ENCODE measurements around the gene HAGHL.

HAGHL gene

GRCh38 chr16:721765-722540 lies 5.0 kb upstream of the HAGHL start:
- no peak for DNase-seq (ENCODE audit: low spot score)

GRCh38 chr16:722835-723633 lies 3.9 kb upstream of the HAGHL start:
- DNase-seq (ENCODE audit: low spot score) = no peak

DNA sequence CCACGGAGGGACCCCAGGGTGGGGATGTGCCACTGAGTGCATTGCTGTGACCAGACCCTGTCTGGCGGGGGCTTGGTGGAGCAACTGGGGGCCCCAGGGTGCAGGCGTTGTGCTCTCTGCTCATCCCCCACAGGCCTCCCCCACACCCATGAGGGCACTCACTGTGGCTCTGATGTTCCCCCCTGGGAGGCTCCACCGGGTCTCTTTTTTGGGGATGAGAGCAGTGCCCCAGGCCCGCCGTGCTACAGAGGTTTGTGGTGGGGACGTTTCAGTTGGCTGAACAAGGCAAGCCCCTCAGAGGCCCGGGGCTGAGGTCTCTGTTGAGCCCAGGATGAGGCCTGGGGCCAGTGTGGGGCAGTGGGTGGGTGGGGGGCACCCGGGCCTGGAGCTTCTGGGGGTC lies 3.2 kb upstream of the HAGHL start:
- no peak for DNase-seq (ENCODE audit: low spot score)

DNA sequence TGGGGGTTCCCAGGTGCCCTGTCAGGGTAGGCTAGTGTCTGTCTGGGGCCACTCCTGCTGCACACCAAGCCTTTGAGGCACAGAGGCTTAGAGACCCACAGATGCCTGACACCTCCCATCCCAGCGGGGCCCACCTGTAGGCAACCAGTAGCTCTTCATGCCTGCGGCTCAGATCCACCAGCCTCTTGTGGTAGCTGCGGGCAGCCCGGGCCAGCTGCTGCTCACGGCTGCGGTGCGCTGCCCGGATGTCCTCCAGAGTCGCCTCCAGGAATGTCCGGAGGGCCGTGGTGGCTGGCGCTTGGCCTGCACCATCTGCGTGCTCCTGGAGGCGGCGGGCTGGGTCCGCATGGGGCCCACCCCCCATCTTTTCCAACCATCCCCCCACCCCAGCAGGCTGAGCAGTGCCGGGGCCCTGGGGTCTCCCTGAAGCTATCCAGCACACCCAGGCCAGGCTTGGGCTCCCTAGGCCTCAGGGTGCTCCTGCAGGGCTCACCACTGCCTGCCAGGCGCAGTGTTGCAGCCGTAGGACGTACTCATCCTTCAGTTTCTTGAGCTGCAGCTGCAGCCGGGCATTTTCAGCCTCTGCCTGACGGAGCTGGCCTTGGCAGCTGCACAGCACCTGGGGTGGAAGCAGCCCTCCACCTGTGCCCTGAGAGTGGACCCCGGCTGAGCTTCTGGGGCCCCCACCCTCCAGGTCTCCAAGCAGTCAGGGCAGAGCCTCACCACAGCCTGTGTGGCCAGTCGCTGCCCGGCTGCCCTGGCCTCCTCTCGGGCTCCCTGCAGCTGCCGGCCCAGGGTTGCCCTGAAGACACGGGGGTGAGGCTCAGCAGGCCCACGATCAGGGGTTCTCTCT lies 2.5 kb upstream of the HAGHL start:
- DNase-seq (ENCODE audit: low spot score) = no peak

DNA sequence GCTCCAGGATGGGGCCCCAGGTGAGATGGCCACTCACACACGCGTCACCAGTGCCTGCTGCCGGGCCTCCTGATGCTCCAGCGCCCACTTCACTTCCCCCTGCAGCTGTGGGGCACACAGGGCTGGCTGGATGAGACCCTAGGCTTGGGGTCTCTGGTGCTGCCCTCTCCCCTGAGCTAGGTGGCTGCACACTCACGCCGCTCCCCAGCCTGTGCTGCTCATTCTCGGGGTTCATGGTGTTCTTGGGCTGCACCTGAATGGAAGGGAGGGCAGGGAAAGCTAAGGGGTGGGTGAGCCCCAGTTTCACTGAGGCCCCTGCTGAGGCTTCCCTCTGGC lies 1.9 kb upstream of the HAGHL start:
- DNase-seq (ENCODE audit: low spot score) = no peak

GRCh38 chr16:725463-726187 lies 1.3 kb upstream of the HAGHL start:
- DNase-seq (ENCODE audit: low spot score) = no peak

GRCh38 chr16:726188-726437 lies 793 bp upstream of the HAGHL start:
- no peak for DNase-seq (ENCODE audit: low spot score)

GRCh38 chr16:727291-727977 lies 528 bp downstream of the HAGHL start:
- DNase-seq (ENCODE audit: low spot score) = no peak

GRCh38 chr16:728131-728889 lies 1.4 kb downstream of the HAGHL start:
- peak; percentile 91 for DNase-seq (ENCODE audit: low spot score)

DNA sequence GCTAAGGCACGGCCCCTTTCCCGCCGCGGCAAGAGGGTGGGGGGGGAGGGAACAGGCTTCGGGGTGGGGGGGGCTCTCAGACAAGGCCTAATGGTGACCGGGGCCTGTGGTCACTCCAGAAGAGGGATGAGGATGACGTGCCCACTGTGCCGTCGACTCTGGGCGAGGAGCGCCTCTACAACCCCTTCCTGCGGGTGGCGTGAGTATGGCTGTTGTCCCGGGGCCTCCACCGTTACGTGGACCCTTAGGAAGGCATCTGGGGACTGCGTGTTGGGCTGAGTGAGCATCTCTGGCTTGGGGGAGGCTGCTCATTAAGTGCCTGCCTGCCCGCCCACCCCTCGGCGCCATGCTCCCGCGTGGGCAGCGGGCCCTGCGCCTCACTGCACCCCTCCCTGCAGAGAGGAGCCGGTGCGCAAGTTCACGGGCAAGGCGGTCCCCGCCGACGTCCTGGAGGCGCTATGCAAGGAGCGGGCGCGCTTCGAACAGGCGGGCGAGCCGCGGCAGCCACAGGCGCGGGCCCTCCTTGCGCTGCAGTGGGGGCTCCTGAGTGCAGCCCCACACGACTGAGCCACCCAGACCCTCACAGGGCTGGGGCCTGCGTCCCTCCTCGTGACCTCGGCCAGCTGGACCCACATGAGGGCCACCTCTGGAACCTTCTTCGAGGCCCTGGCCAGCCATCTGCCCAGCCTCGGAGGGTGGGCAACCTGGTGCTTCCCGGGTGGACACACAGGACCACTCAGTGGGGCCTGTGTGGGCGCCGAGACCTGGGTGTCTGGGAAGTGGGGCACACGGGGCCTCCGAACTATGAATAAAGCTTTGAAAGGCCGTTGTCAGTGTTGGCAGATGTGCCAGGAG lies 2.2 kb downstream of the HAGHL start:
- no peak for DNase-seq (ENCODE audit: low spot score)

DNA sequence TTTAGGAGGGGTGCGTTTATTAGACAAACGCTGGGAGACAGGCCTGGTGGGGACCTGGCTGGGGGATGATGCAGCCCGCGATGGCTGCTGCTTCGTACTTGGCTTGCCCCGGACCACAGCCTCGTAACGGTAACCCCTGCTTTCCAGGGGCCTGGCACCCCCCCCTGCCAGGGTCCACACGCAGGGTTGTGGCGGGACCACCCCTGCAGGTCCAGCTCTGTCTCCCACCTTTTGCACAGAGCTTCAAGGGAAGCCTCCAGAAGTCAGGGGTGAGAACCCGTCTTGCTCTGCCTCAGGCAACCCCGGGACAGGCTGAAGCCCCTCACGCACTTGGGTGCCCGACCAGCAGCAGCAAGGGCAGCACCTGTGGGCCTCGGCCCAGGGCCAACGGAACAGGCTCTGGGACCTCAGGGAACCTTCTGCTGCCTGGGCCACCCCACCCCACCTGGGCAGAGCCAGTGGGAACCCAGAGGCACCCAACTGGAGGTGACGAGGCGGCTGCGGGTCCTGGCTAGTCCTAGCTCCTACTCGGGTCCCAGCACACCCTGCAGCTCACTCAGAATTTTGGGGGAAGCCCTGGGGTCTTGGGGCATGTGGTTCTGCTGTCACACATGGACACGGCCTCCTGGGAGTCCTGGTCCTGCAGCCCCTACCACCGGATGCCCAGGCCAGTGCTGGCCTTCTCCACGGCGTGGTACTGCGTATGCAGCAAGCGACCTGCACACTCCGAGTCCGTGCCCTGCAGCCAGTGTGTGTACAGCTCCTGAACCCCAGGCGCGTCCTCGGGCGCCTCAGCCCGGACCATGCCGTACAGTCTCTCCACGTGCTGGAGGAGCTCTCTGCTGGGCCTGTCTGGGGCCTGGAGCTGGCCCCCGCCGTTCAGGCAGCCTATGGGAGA lies 3.1 kb downstream of the HAGHL start:
- DNase-seq (ENCODE audit: low spot score) = no peak

DNA sequence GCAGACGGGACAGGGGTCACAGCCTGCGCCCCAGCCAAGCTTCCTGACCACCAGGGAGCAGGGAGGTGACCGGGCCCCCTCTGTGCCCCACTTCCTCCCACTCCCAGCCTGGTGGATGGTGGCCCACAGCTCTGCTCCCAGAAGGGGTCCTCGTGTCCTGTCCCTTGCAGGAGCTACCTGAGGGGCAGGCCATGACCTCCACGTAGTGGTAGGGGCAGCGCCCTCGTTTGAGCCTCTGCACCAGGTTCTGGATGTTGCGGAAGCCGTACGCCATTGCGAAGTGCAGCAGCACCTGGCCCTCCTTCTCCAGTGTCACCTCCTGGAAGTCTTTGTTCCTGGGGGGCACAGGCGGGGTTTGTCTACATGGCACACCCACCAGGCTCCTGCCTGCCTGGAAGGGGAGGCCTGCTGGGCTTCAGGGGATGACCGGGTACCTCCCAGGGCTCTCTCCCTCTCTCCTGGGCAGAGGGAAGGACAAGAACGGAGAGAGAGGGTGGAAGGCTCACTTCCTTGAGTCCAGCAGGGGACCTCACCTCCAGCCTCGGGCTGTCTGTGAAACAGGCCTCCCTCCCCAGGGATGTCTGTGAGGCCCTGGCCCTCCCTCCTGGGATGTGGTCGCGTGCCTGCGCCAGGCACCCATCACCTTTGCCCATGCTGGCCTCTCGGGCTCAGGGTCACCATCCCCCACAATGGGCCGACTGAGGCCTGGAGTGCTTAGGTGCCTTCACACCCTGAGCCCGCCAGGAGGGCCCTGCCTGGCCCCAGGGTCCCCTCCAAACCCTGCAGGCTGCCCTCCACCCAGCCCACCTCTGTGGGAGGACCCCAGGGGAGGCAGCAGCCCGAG lies 4.0 kb downstream of the HAGHL start:
- DNase-seq (ENCODE audit: low spot score) = no peak

DNA sequence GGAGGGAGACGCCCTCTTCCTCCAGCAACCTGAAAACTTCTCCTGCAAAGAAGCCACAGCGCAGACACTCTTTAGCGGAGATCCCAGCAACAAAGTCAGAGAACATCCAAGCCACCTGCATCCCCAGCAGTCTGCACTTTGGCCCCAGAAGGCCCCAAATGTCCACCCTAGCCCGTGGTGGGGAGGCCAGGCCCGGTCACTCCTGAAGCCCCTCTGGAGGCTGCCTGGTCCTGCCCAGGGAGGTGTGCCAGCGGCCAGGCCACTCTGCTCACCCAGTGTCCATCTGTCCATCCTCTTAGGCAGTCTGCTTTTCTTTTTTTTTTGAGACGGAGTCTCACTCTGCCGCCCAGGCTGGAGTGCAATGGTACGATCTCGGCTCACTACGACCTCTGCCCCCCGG lies 5.4 kb downstream of the HAGHL start:
- no peak for DNase-seq (ENCODE audit: low spot score)

- DNase-seq (ENCODE audit: low spot score) = no peak
These were observed 6.0 kb downstream of the HAGHL start for GRCh38 chr16:732936-733335.

GRCh38 chr16:733382-734207 lies 6.7 kb downstream of the HAGHL start:
- DNase-seq (ENCODE audit: low spot score) = no peak

GRCh38 chr16:734208-734980 lies 7.5 kb downstream of the HAGHL start:
- no peak for DNase-seq (ENCODE audit: low spot score)

All from GM03348 (cell line).